ENCODE results near the gene SVBP. TPM values are rescaled to one million over a fixed set of nuclear protein-coding genes. Genes with fewer than 3 reads are reported as not detected.
"Not testable (repeated sequence)": the region's sequence is repeated elsewhere in the genome, so short reads cannot be mapped to it uniquely, and the experiment has no call there.

The SVBP gene
- total RNA-seq, 1 donor from 2014 or later, result 48.1 TPM

- no peaks in the 10 kb centered on the region for H3K36me3 Mint-ChIP-seq
- peaks cover 6% of the 10 kb centered on the region for H3K9me3 Mint-ChIP-seq
- TF ChIP-seq CTCF (IDR thresholded peaks at IDR 0.05; ENCODE audit: unreplicated experiment), result no peak
- no peak overlapping the region for H3K27ac Mint-ChIP-seq
- no peak overlapping the region for H3K4me3 Mint-ChIP-seq
- H3K27me3 Mint-ChIP-seq (ENCODE audit: low read depth), result no peaks in the 10 kb centered on the region
- H3K4me1 Mint-ChIP-seq, result peaks cover 42% of the 10 kb centered on the region
- no peak for DNase-seq (ENCODE audit: low spot score in 2 of 2, unreplicated experiment in 2 of 2)
Measured at GRCh38 chr1:42820813-42821212, 3.6 kb upstream of the SVBP start.

- TF ChIP-seq CTCF (IDR thresholded peaks at IDR 0.05; ENCODE audit: unreplicated experiment), result no peak
- H3K4me3 Mint-ChIP-seq, result peak overlapping the region; percentile 65
Measured at GRCh38 chr1:42817976-42818375, 779 bp upstream of the SVBP start.

GRCh38 chr1:42817440-42817767 lies 207 bp upstream of the SVBP start:
- DNase-seq (ENCODE audit: low spot score in 2 of 2, unreplicated experiment in 2 of 2), result no peak
- no peaks in the 10 kb centered on the region for H3K27me3 Mint-ChIP-seq (ENCODE audit: low read depth)
- H3K9me3 Mint-ChIP-seq, result no peaks in the 10 kb centered on the region
- H3K36me3 Mint-ChIP-seq, result peaks cover 4% of the 10 kb centered on the region
- H3K27ac Mint-ChIP-seq, result peak overlapping the region; percentile 15
- H3K4me3 Mint-ChIP-seq, result peak overlapping the region; percentile 65
- no peak for TF ChIP-seq CTCF (IDR thresholded peaks at IDR 0.05; ENCODE audit: unreplicated experiment)
- peaks cover 22% of the 10 kb centered on the region for H3K4me1 Mint-ChIP-seq

More at GRCh38 chr1:42817976-42818375, 779 bp upstream of the SVBP start:
- DNase-seq (ENCODE audit: low spot score in 2 of 2, unreplicated experiment in 2 of 2), result no peak
- H3K27ac Mint-ChIP-seq, result no peak overlapping the region
- H3K4me1 Mint-ChIP-seq, result peaks cover 26% of the 10 kb centered on the region
- peaks cover 5% of the 10 kb centered on the region for H3K9me3 Mint-ChIP-seq
- no peaks in the 10 kb centered on the region for H3K27me3 Mint-ChIP-seq (ENCODE audit: low read depth)
- peaks cover 4% of the 10 kb centered on the region for H3K36me3 Mint-ChIP-seq

- Mint-ChIP-seq H3K36me3 (peaks cover 8% of the 10 kb centered on the region), H3K4me1 (peaks cover 22% of the 10 kb centered on the region), H3K27ac (peak overlapping the region; percentile 92), H3K9me3 (no peaks in the 10 kb centered on the region), H3K4me3 (peak overlapping the region; percentile 73), H3K27me3 (ENCODE audit: low read depth) (no peaks in the 10 kb centered on the region)
- TF ChIP-seq CTCF (IDR thresholded peaks at IDR 0.05; ENCODE audit: unreplicated experiment), result no peak
- no peak for DNase-seq (ENCODE audit: low spot score in 2 of 2, unreplicated experiment in 2 of 2)
Measured at GRCh38 chr1:42815941-42816584, 1.1 kb downstream of the SVBP start.

GRCh38 chr1:42814815-42815214 lies 2.4 kb downstream of the SVBP start:
- not testable (repeated sequence) for H3K27ac Mint-ChIP-seq; H3K4me3 Mint-ChIP-seq; DNase-seq (ENCODE audit: low spot score in 2 of 2, unreplicated experiment in 2 of 2); H3K36me3 Mint-ChIP-seq; H3K9me3 Mint-ChIP-seq; H3K27me3 Mint-ChIP-seq (ENCODE audit: low read depth)
- peaks cover 15% of the 10 kb centered on the region for H3K4me1 Mint-ChIP-seq

GRCh38 chr1:42807056-42807668 lies 10.0 kb downstream of the SVBP start:
- H3K9me3 Mint-ChIP-seq, result peaks cover 6% of the 10 kb centered on the region
- H3K27ac Mint-ChIP-seq, result no peak overlapping the region
- no peak for TF ChIP-seq CTCF (IDR thresholded peaks at IDR 0.05; ENCODE audit: unreplicated experiment)
- H3K36me3 Mint-ChIP-seq, result peaks cover 26% of the 10 kb centered on the region
- H3K4me3 Mint-ChIP-seq, result no peak overlapping the region
- no peak for DNase-seq (ENCODE audit: low spot score in 2 of 2, unreplicated experiment in 2 of 2)
- H3K27me3 Mint-ChIP-seq (ENCODE audit: low read depth), result no peaks in the 10 kb centered on the region
- H3K4me1 Mint-ChIP-seq, result peaks cover 2% of the 10 kb centered on the region
